Aorta (tissue), 5 donors: ENCODE data around the gene BCKDHA. TPM values are rescaled to one million over a fixed set of nuclear protein-coding genes. Genes with fewer than 3 reads are reported as not detected.
"Not testable (repeated sequence)": the region's sequence is repeated elsewhere in the genome, so short reads cannot be mapped to it uniquely, and the experiment has no call there.

Experiments
- ATAC-seq: fragments of 200-7000 bp; cut with Tn5 transposase; one replicate; pipeline ENCODE4 v1.9.1; 2022; ENCODE audit warnings: moderate library complexity; ENCODE audit not compliant: low FRiP score
- DNase-seq, 2 donors: peaks; one replicate each; pipeline ENCODE4 v3.0.0-alpha.2; 2020
- H3K27ac ChIP-seq, 2 donors: one replicate each; pipeline ENCODE4 v1.5.1; 2013; ENCODE audit warnings: low read length in 2 of 2, mild to moderate bottlenecking in 2 of 2, moderate library complexity in 2 of 2, control low read depth in 1 of 2, inconsistent platforms in 1 of 2, low read depth in 1 of 2
- H3K27me3 ChIP-seq, 2 donors: one replicate each; pipeline ENCODE4 v1.6.1; 2013; ENCODE audit warnings: control low read depth in 1 of 2, low read length in 1 of 2, mild to moderate bottlenecking in 1 of 2, moderate library complexity in 1 of 2; ENCODE audit not compliant: insufficient read depth in 2 of 2, control insufficient read depth in 1 of 2
- H3K36me3 ChIP-seq, 2 donors: one replicate each; pipeline ENCODE4 v1.6.1; 2013; ENCODE audit warnings: control low read depth in 1 of 2, low read length in 1 of 2, mild to moderate bottlenecking in 1 of 2; ENCODE audit not compliant: insufficient read depth in 2 of 2, control insufficient read depth in 1 of 2
- H3K4me1 ChIP-seq, 2 donors: one replicate each; pipeline ENCODE4 v1.6.1; 2013; ENCODE audit warnings: low read length in 2 of 2, control low read depth in 1 of 2, mild to moderate bottlenecking in 1 of 2, moderate library complexity in 1 of 2; ENCODE audit not compliant: insufficient read depth in 2 of 2, control insufficient read depth in 1 of 2
- H3K4me3 ChIP-seq, 2 donors: one replicate each; pipeline ENCODE4 v1.5.1; 2013; ENCODE audit warnings: low read length in 2 of 2, control low read depth in 1 of 2, mild to moderate bottlenecking in 1 of 2
- H3K9me3 ChIP-seq: one replicate; pipeline ENCODE4 v1.6.1; 2013; ENCODE audit warnings: mild to moderate bottlenecking, low read length; ENCODE audit not compliant: control insufficient read depth
- WGBS, 2 donors: extraction: QIAGEN DNeasy Blood & Tissue Kit; methylation state at CpG; one replicate each; pipeline ENCODE4 v1.1.7; 2013; 5-methylcytosine and 5-hydroxymethylcytosine counted together
- intact Hi-C, 2 donors: fragments of 100-400 bp; cut with DNase I; formaldehyde crosslinking; loops; one replicate each; pipeline versions ENCODE4 v1.14.2 to v1.15.0; 2022
- polyA plus RNA-seq, 2 donors: library from polyadenylated mRNA; stranded (reverse); fragments of 200-250 nt; gene quantifications; one replicate each; pipeline ENCODE4 v1.2.3, GENCODE V29; 2013
- total RNA-seq, 2 donors: library from RNA; stranded (reverse); fragmentation: NEBNext Ultra II Directional; extraction: Animal tissue kit (Norgen Biotek cat#: 25700); gene quantifications; one replicate each; pipeline ENCODE4 v1.2.1, GENCODE V29; 2021
- donor health status: healthy with polysubstance abuse.
- donor health status: Bipolar disorder and iron deficiency.
- donor health status: DM: no; HTN: no; CAD: no.
- donor health status: DM: no; HTN: no; CAD: no.
- donor health status: DM: yes; HTN: yes; CAD: no.

The BCKDHA gene
- total and polyA plus RNA-seq, 4 donors: 11.1 to 50.6 (median 13.4) TPM

- Histone ChIP-seq H3K9me3 (no peaks in the 10 kb centered on the region), H3K36me3 (peaks cover 0 to 2% of the 10 kb centered on the region in 2 donors), H3K4me1 (no peaks in the 10 kb centered on the region), H3K4me3 (no peak overlapping the region), H3K27me3 (no peaks in the 10 kb centered on the region), H3K27ac (no peak overlapping the region)
- no peak for ATAC-seq
- intact Hi-C loops: loop anchor here in 1 of 2 donors (2.0 kb wide), 1 partner anchor 111 kb away; no protein-coding TSS in a partner anchor
- DNase-seq: no peak
- WGBS, 2 donors: 53 to 63% methylated on average over 23 of the region's 23 CpGs
These were observed 34.1 kb downstream of the BCKDHA start for GRCh38 chr19:41431426-41432386.

DNA sequence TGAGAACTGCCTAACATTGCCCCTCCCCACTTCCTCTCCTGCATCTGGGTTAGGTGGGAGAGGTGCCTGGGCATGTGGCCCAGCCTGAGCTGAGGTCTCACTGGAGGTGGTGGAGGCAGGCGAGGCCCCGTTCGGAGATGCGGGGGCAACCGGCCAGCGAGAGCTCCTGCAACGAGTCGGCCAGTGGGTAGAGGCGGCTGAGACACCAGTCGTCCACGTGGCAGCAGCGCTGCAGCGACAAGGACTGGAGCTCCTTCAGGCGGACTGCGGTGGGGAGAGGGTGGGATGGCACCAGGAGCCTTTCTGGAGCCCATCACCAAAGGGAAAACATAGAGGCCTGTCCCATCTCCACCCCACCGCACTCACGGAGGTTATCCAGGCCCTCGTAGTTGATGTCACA is 35.6 kb downstream of the BCKDHA start:
- Histone ChIP-seq H3K4me1 (no peaks in the 10 kb centered on the region), H3K36me3 (peaks cover 0 to 2% of the 10 kb centered on the region in 2 donors), H3K27me3 (no peaks in the 10 kb centered on the region), H3K27ac (no peak overlapping the region), H3K4me3 (no peak overlapping the region), H3K9me3 (no peaks in the 10 kb centered on the region)
- intact Hi-C loops: loop anchor here in 1 of 2 donors (2.0 kb wide), 1 partner anchor 112 kb away; no protein-coding TSS in a partner anchor
- WGBS, 2 donors: 84 to 87% methylated on average over 18 of the region's 18 CpGs
- peak in 1 of 2 donors; percentile 38 for DNase-seq
- ATAC-seq: no peak

- Histone ChIP-seq H3K9me3 (no peaks in the 10 kb centered on the region), H3K36me3 (peaks cover 0 to 2% of the 10 kb centered on the region in 2 donors)
- intact Hi-C loops: no loop called here
These were observed 36.8 kb downstream of the BCKDHA start for GRCh38 chr19:41434450-41434849.

DNA sequence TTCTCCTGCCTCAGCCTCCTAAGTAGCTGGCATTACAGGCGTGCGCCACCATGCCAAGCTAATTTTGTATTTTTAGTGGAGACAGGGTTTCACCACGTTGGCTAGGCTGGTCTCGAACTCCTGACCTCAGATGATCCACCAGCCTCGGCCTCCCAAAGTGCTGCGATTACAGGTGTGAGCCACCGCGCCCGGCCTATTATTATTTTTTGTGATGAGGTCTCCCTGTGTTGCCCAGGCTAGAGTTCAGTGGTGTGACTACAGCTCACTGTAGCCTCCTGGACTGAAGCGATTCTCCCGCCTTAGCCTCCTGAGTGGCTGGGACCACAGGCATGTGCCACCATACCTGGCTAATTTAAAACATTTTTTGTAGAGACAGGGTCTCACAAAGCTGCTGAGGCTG is 37.8 kb downstream of the BCKDHA start:
- intact Hi-C loops: loop anchor here in 1 of 2 donors (5.0 kb wide), 1 partner anchor 38 kb away; the partner anchor contains the start of genes BCKDHA and EXOSC5
- H3K4me1 ChIP-seq, H3K9me3 ChIP-seq, ATAC-seq, H3K4me3 ChIP-seq, H3K27ac ChIP-seq, H3K36me3 ChIP-seq, H3K27me3 ChIP-seq: not testable (repeated sequence)
- DNase-seq: peak; percentile 13 to 40
- 96 to 98% methylated on average over 11 of the region's 11 CpGs for WGBS, 2 donors

More at GRCh38 chr19:41434450-41434849, 36.8 kb downstream of the BCKDHA start:
- H3K4me1 ChIP-seq: no peaks in the 10 kb centered on the region
- peak; percentile 10 to 17 for DNase-seq
- H3K27ac ChIP-seq: no peak overlapping the region
- no peak overlapping the region for H3K4me3 ChIP-seq
- WGBS, 2 donors: 79 to 81% methylated on average over 5 of the region's 5 CpGs
- no peak for ATAC-seq
- H3K27me3 ChIP-seq: no peaks in the 10 kb centered on the region

DNA sequence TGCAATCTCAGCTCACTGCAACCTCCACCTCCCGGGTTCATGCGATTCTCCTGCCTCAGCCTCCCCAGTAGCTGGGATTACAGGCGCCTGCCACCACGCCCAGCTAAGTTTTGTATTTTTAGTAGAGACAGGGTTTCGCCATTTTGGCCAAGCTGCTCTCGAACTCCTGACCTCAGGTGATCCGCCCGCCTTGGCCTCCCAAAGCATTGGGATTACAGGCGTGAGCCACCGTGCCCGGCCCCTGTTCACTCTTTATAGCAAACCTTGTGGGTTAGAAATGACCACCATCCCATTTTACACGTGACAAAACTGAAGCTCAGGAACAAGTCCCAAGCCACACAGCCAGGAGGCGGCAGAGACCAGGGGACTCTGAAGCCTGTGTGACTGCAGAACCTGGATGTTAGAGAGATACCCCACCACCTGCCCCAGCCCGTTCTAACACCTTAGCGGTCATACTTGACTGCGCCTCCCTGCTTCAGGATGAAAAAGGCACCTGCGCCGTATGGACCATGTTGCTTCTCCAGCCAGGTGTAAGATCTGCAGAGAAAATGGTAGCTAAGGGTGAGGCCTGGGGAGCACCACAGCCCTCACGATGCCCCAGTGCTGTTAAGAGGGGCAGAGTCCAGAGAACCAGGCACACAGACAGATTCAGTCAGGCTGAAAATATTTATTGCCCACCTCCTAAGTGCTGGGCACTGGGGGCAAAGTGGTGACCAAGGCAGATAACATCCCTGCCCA is 38.5 kb downstream of the BCKDHA start:
- intact Hi-C loops: loop anchor here in 1 of 2 donors (5.0 kb wide), 1 partner anchor 39 kb away; the partner anchor contains the start of genes BCKDHA and EXOSC5
- no peak overlapping the region for H3K4me3 ChIP-seq
- DNase-seq (peak; percentile 34 to 55), ATAC-seq (no peak)
- H3K9me3 ChIP-seq: no peaks in the 10 kb centered on the region
- peaks cover 0 to 2% of the 10 kb centered on the region in 2 donors for H3K36me3 ChIP-seq
- no peaks in the 10 kb centered on the region for H3K4me1 ChIP-seq
- H3K27me3 ChIP-seq: no peaks in the 10 kb centered on the region
- WGBS, 2 donors: 95 to 97% methylated on average over 19 of the region's 19 CpGs
- H3K27ac ChIP-seq: no peak overlapping the region

GRCh38 chr19:41436674-41436951 is 39.0 kb downstream of the BCKDHA start:
- no peaks in the 10 kb centered on the region for H3K4me1 ChIP-seq
- no peak overlapping the region for H3K4me3 ChIP-seq
- intact Hi-C loops: loop anchor here in 1 of 2 donors (5.0 kb wide), 1 partner anchor 39 kb away; the partner anchor contains the start of genes BCKDHA and EXOSC5
- DNase-seq (no peak), ATAC-seq (no peak)
- H3K27me3 ChIP-seq: no peaks in the 10 kb centered on the region
- H3K27ac ChIP-seq: no peak overlapping the region
- H3K9me3 ChIP-seq: no peaks in the 10 kb centered on the region
- peaks cover 0 to 2% of the 10 kb centered on the region in 2 donors for H3K36me3 ChIP-seq

DNA sequence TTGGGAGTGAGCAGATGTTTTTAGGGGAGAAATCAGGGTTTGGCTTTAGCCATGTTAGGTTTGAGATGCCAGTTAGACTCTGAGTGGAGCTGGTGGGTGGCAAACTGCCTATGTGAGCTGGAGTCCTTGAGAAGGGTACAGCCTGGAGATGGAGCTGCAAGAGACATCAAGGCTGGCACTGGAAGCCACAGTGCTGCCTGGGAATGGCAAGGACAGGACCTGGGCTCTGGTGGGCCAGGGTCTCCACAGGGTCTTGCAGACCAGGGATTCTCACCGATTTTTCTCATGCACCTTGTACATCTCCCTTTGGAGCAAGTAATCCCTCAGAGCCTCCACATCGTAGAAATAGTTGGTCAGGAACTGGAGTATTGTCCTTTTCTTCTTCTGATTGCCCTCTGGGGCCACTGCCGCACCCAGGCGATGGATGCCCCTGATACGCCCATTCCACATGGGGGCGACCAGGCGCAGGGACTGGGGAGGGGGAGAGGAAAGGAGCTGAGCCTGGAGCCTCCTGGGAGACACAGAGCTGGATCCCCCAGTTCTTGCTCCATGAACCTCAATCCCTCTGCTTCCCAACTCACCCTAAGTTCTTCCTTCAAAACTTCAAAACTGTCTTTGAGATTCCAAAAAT is 40.4 kb downstream of the BCKDHA start:
- H3K27me3 ChIP-seq: no peaks in the 10 kb centered on the region
- no peaks in the 10 kb centered on the region for H3K9me3 ChIP-seq
- no peak overlapping the region for H3K27ac ChIP-seq
- H3K4me1 ChIP-seq: no peaks in the 10 kb centered on the region
- WGBS, 2 donors: 88 to 91% methylated on average over 7 of the region's 7 CpGs
- H3K36me3 ChIP-seq: peaks cover 0 to 2% of the 10 kb centered on the region in 2 donors
- H3K4me3 ChIP-seq: no peak overlapping the region
- intact Hi-C loops: loop anchor here in 1 of 2 donors (5.0 kb wide), 1 partner anchor 41 kb away; the partner anchor contains the start of genes BCKDHA and EXOSC5
- no peak for ATAC-seq
- peak in 1 of 2 donors; percentile 57 for DNase-seq
